HEK293 (cell line): Measurements from ENCODE around the gene CYP27B1.

Experiments used
- CTCF ChIA-PET: fragments of 350-600 bp; formaldehyde crosslinking; extraction: SDS; loops from one replicate; lab custom pipeline; 2021; ENCODE audit warnings: antibody characterized with exemption; lab: Yijun Ruan, JAX
- POLR2A ChIA-PET: fragments of 300-600 bp; formaldehyde crosslinking; extraction: SDS; loops from one replicate; lab custom pipeline; 2020; ENCODE audit warnings: antibody characterized with exemption, inconsistent platforms; lab: Yijun Ruan, JAX
- H3K27ac ChIP-seq: fragments of 200-500 bp; sonication (Bioruptor generic); 2 replicates; pipeline ENCODE4 v1.5.1; 2014; ENCODE audit warnings: low read depth, low read length, control low read depth, inconsistent platforms; ENCODE audit errors: extremely low read depth
- H3K36me3 ChIP-seq, 2 experiments: fragments of 200-500 bp in 1 of 2; sonication (Bioruptor generic) in 1 of 2; 1 replicate in 1 of 2; 2 replicates in 1 of 2; pipeline ENCODE4 v1.5.1; 2014 to 2017; ENCODE audit warnings: inconsistent platforms in 2 of 2, low read length in 2 of 2; ENCODE audit not compliant: control insufficient read depth in 2 of 2, insufficient read depth in 1 of 2
- H3K4me1 ChIP-seq: fragments of 200-500 bp; sonication (Bioruptor generic); 2 replicates; pipeline ENCODE4 v1.5.1; 2014; ENCODE audit warnings: mild to moderate bottlenecking, low read length, inconsistent platforms; ENCODE audit not compliant: control insufficient read depth, insufficient read depth
- H3K4me3 ChIP-seq: 2 replicates; pipeline ENCODE4 v1.5.1; 2011; ENCODE audit warnings: low read depth, mild to moderate bottlenecking, control low read depth, low read length, moderate library complexity
- H3K9me3 ChIP-seq: fragments of 200-500 bp; sonication (Bioruptor generic); 2 replicates; pipeline ENCODE4 v1.5.1; 2014; ENCODE audit warnings: low read depth, low read length, inconsistent platforms; ENCODE audit not compliant: control insufficient read depth, insufficient read depth
- BCL11A ChIP-seq: fragments of 450-650 bp; formaldehyde crosslinking; IDR thresholded peaks from 2 replicates; pipeline ENCODE4 v1.5.1; 2016; ENCODE audit warnings: low read depth, missing biosample characterization, missing genetic modification characterization
- KLF1 ChIP-seq: fragments of 450-650 bp; formaldehyde crosslinking; IDR thresholded peaks from 2 replicates; pipeline ENCODE4 v1.5.1; 2016; ENCODE audit warnings: missing biosample characterization, missing genetic modification characterization
- KLF7 ChIP-seq: fragments of 450-650 bp; formaldehyde crosslinking; IDR thresholded peaks from 2 replicates; pipeline ENCODE4 v1.5.1; 2016; ENCODE audit warnings: missing biosample characterization, missing genetic modification characterization, borderline replicate concordance
- PRDM2 ChIP-seq: fragments of 450-650 bp; formaldehyde crosslinking; IDR thresholded peaks from 2 replicates; pipeline ENCODE4 v1.5.1; 2016; ENCODE audit warnings: missing biosample characterization, missing genetic modification characterization, borderline replicate concordance
- SETDB1 ChIP-seq: IDR thresholded peaks from one replicate; pipeline ENCODE4 v1.6.1; 2017; ENCODE audit warnings: mild to moderate bottlenecking, low read length, moderate library complexity, mixed read lengths; ENCODE audit not compliant: insufficient read length
- ZEB2 ChIP-seq: fragments of 450-650 bp; formaldehyde crosslinking; IDR thresholded peaks from 2 replicates; pipeline ENCODE4 v1.5.1; 2016; ENCODE audit warnings: missing biosample characterization, missing genetic modification characterization
- ZNF112 ChIP-seq: fragments of 450-650 bp; formaldehyde crosslinking; IDR thresholded peaks from 2 replicates; pipeline ENCODE4 v1.5.0; 2017; ENCODE audit warnings: missing biosample characterization, missing genetic modification characterization
- ZNF121 ChIP-seq: fragments of 450-650 bp; formaldehyde crosslinking; IDR thresholded peaks from 2 replicates; pipeline ENCODE4 v1.5.1; 2016; ENCODE audit warnings: missing biosample characterization, missing genetic modification characterization
- ZNF148 ChIP-seq: fragments of 450-650 bp; formaldehyde crosslinking; IDR thresholded peaks from 2 replicates; pipeline ENCODE4 v1.5.0; 2017; ENCODE audit warnings: missing biosample characterization, missing genetic modification characterization, borderline replicate concordance
- ZNF2 ChIP-seq: fragments of 450-650 bp; formaldehyde crosslinking; IDR thresholded peaks from 2 replicates; pipeline ENCODE4 v1.5.1; 2016; ENCODE audit warnings: missing biosample characterization, missing genetic modification characterization
- ZNF426 ChIP-seq: fragments of 450-650 bp; formaldehyde crosslinking; IDR thresholded peaks from 2 replicates; pipeline ENCODE4 v1.5.1; 2017; ENCODE audit warnings: missing biosample characterization, missing genetic modification characterization, mild to moderate bottlenecking, inconsistent platforms, moderate library complexity
- ZNF654 ChIP-seq: fragments of 450-650 bp; formaldehyde crosslinking; IDR thresholded peaks from 2 replicates; pipeline ENCODE4 v1.5.1; 2016; ENCODE audit warnings: low read depth, missing biosample characterization, missing genetic modification characterization
- ZNF692 ChIP-seq: fragments of 450-650 bp; formaldehyde crosslinking; IDR thresholded peaks from 2 replicates; pipeline ENCODE4 v1.5.1; 2016; ENCODE audit warnings: missing biosample characterization, missing genetic modification characterization
- ZNF76 ChIP-seq: fragments of 450-650 bp; formaldehyde crosslinking; IDR thresholded peaks from 2 replicates; pipeline ENCODE4; 2016; ENCODE audit warnings: low read depth, missing biosample characterization, missing genetic modification characterization, borderline replicate concordance
- ZNF843 ChIP-seq: fragments of 450-650 bp; formaldehyde crosslinking; IDR thresholded peaks from 2 replicates; pipeline ENCODE4 v1.5.1; 2016; ENCODE audit warnings: missing biosample characterization, missing genetic modification characterization
- TF ChIP-seq, protein P1 (sequence below): fragments of 450-650 bp; IDR thresholded peaks from 2 replicates; pipeline ENCODE4 v1.5.1; 2018; ENCODE audit warnings: missing biosample characterization, mild to moderate bottlenecking, missing genetic modification characterization
- TF ChIP-seq, protein P2 (sequence below): fragments of 450-650 bp; formaldehyde crosslinking; IDR thresholded peaks from 2 replicates; pipeline ENCODE4 v1.5.1; 2016; ENCODE audit warnings: missing biosample characterization, missing genetic modification characterization
- TF ChIP-seq, protein P3 (sequence below): fragments of 450-650 bp; formaldehyde crosslinking; IDR thresholded peaks from 2 replicates; pipeline ENCODE4 v1.5.1; 2016; ENCODE audit warnings: missing biosample characterization, missing genetic modification characterization

CYP27B1 gene

DNA sequence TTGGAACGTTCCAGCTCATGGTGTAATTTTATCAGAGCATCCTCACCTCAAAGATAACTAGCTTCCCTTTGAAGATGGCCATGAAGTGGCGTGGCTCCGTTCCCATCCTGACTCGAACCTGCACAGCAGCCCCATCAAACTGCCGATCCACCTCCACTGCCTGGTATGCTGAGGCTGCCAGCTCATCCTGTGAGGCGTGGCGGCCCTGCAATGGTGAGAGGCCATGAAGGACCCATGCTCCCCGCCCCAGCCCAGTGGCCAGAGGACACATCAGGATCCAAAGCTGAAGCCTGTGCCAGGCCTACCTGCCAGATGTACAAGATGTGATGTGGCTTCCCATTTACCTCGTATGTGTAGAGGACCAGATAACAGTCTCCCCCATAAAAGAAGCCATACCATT, 40.4 kb upstream of the CYP27B1 start:
- CTCF ChIA-PET = interaction anchor here (0.6 to 0.8 kb wide), 3 partner anchors 9 to 99 kb away, joined by 3 to 4 read pairs (median 3); no protein-coding TSS in a partner anchor
- TF ChIP-seq, protein P1, sequence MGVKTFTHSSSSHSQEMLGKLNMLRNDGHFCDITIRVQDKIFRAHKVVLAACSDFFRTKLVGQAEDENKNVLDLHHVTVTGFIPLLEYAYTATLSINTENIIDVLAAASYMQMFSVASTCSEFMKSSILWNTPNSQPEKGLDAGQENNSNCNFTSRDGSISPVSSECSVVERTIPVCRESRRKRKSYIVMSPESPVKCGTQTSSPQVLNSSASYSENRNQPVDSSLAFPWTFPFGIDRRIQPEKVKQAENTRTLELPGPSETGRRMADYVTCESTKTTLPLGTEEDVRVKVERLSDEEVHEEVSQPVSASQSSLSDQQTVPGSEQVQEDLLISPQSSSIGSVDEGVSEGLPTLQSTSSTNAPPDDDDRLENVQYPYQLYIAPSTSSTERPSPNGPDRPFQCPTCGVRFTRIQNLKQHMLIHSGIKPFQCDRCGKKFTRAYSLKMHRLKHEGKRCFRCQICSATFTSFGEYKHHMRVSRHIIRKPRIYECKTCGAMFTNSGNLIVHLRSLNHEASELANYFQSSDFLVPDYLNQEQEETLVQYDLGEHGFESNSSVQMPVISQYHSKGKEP = no peak
- no peak for TF ChIP-seq ZNF112
- TF ChIP-seq, protein P2, sequence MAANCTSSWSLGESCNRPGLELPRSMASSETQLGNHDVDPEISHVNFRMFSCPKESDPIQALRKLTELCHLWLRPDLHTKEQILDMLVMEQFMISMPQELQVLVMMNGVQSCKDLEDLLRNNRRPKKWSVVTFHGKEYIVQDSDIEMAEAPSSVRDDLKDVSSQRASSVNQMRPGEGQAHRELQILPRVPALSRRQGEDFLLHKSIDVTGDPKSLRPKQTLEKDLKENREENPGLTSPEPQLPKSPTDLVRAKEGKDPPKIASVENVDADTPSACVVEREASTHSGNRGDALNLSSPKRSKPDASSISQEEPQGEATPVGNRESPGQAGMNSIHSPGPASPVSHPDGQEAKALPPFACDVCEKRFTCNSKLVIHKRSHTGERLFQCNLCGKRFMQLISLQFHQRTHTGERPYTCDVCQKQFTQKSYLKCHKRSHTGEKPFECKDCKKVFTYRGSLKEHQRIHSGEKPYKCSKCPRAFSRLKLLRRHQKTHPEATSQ (tag by site-specific recombination) = no peak
- no peak for TF ChIP-seq PRDM2 (tag by site-specific recombination)
- no peak for TF ChIP-seq KLF1
- TF ChIP-seq ZNF692 (tag by site-specific recombination) = no peak
- no peak for TF ChIP-seq ZNF426 (tag by site-specific recombination)
- TF ChIP-seq ZNF121 (tag by site-specific recombination) = no peak
- no peak for TF ChIP-seq ZNF843 (tag by site-specific recombination)
- TF ChIP-seq SETDB1 = no peak
- TF ChIP-seq ZNF76 (tag by site-specific recombination) = no peak
- TF ChIP-seq KLF7 (tag by site-specific recombination) = no peak
- TF ChIP-seq ZEB2 (tag by site-specific recombination) = no peak
- Histone ChIP-seq H3K4me3 (no peak overlapping the region), H3K9me3 (no peaks in the 10 kb centered on the region), H3K36me3 (peaks cover 5 to 64% of the 10 kb centered on the region in 2 experiments; a peak in 2 of 3 replicates), H3K27ac (no peak overlapping the region), H3K4me1 (no peaks in the 10 kb centered on the region)
- POLR2A ChIA-PET = no interaction called here

- CTCF ChIA-PET = interaction anchor here (0.6 to 0.8 kb wide), 3 partner anchors 10 to 99 kb away, joined by 3 to 4 read pairs (median 3); no protein-coding TSS in a partner anchor
- Histone ChIP-seq H3K27ac (no peak overlapping the region), H3K9me3 (no peaks in the 10 kb centered on the region), H3K36me3 (peaks cover 5 to 68% of the 10 kb centered on the region in 2 experiments; a peak in 2 of 3 replicates), H3K4me3 (no peak overlapping the region), H3K4me1 (no peaks in the 10 kb centered on the region)
- POLR2A ChIA-PET = no interaction called here
- no peak for TF ChIP-seq BCL11A (tag by site-specific recombination)
- TF ChIP-seq ZNF654 (tag by site-specific recombination) = no peak
- no peak for TF ChIP-seq ZNF148 (tag by site-specific recombination)
- no peak for TF ChIP-seq ZNF426 (tag by site-specific recombination)
- TF ChIP-seq, protein P3, sequence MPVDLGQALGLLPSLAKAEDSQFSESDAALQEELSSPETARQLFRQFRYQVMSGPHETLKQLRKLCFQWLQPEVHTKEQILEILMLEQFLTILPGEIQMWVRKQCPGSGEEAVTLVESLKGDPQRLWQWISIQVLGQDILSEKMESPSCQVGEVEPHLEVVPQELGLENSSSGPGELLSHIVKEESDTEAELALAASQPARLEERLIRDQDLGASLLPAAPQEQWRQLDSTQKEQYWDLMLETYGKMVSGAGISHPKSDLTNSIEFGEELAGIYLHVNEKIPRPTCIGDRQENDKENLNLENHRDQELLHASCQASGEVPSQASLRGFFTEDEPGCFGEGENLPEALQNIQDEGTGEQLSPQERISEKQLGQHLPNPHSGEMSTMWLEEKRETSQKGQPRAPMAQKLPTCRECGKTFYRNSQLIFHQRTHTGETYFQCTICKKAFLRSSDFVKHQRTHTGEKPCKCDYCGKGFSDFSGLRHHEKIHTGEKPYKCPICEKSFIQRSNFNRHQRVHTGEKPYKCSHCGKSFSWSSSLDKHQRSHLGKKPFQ = no peak
- no peak for TF ChIP-seq ZNF2 (tag by site-specific recombination)
Measured at GRCh38 chr12:57806677-57807076, 39.8 kb upstream of the CYP27B1 start.
